AG08396 (cell line): ENCODE results near the gene PUSL1.

Experiments used
- DNase-seq: peaks from one replicate; pipeline ENCODE4 v3.0.0; 2012; ENCODE audit warnings: low spot score, mixed read lengths

The PUSL1 gene

GRCh38 chr1:1340791-1341548 lies 32.6 kb downstream of the PUSL1 start:
- no peak for DNase-seq

GRCh38 chr1:1341549-1342021 lies 33.2 kb downstream of the PUSL1 start:
- DNase-seq, result no peak

- DNase-seq, result no peak
Measured at GRCh38 chr1:1342061-1342562, 33.7 kb downstream of the PUSL1 start.

- DNase-seq, result no peak
Measured at GRCh38 chr1:1342584-1343115, 34.3 kb downstream of the PUSL1 start.

- no peak for DNase-seq
Measured at GRCh38 chr1:1343811-1344421, 35.5 kb downstream of the PUSL1 start.

- DNase-seq, result peak; percentile 82
Measured at GRCh38 chr1:1344655-1345361, 36.4 kb downstream of the PUSL1 start.

- no peak for DNase-seq
Measured at GRCh38 chr1:1345384-1345783, 37.0 kb downstream of the PUSL1 start.

- no peak for DNase-seq
Measured at GRCh38 chr1:1345860-1346500, 37.6 kb downstream of the PUSL1 start.

GRCh38 chr1:1346501-1346890 lies 38.1 kb downstream of the PUSL1 start:
- no peak for DNase-seq

- DNase-seq, result no peak
Measured at GRCh38 chr1:1347026-1347595, 38.7 kb downstream of the PUSL1 start.

- DNase-seq, result no peak
Measured at GRCh38 chr1:1347663-1348419, 39.4 kb downstream of the PUSL1 start.

GRCh38 chr1:1348420-1349255 lies 40.2 kb downstream of the PUSL1 start:
- no peak for DNase-seq

- peak; percentile 93 for DNase-seq
Measured at GRCh38 chr1:1349256-1350012, 41.0 kb downstream of the PUSL1 start, which contains the start of gene DVL1. TSS of gene DVL1 (minus strand) at chr1:1349418. CDS start at chr1:1349065, 353 bp downstream.

- peak; percentile 53 for DNase-seq
Measured at GRCh38 chr1:1351511-1352427, 43.4 kb downstream of the PUSL1 start.

GRCh38 chr1:1352786-1353388 lies 44.5 kb downstream of the PUSL1 start:
- DNase-seq, result no peak

- DNase-seq, result no peak
Measured at GRCh38 chr1:1353389-1354151, 45.2 kb downstream of the PUSL1 start.
